HL-60 (cell line): Measurements from ENCODE around the gene KLHL13.
"Not testable (repeated sequence)": the region's sequence is repeated elsewhere in the genome, so short reads cannot be mapped to it uniquely, and the experiment has no call there.

ENCODE experiments used
- DNase-seq, 2 experiments: peaks; one replicate each; pipeline ENCODE4 v3.0.0-alpha.2; 2010 to 2020; ENCODE audit warnings: low read depth in 1 of 2, low spot score in 1 of 2
- H3K27ac ChIP-seq: fragments of 250-450 bp; sonication (Bioruptor Pico); replicated peaks from 2 replicates; pipeline ENCODE4 v1.5.1; 2020; ENCODE audit warnings: mild to moderate bottlenecking, moderate library complexity
- H3K27me3 ChIP-seq: fragments of 250-450 bp; sonication (Bioruptor Pico); 2 replicates; pipeline ENCODE4 v1.5.1; 2021; ENCODE audit warnings: mild to moderate bottlenecking, moderate library complexity; ENCODE audit not compliant: insufficient read depth, poor library complexity, severe bottlenecking
- H3K4me3 ChIP-seq: replicated peaks from 2 replicates; pipeline ENCODE4 v1.5.1; 2011; ENCODE audit warnings: mild to moderate bottlenecking, control low read depth, low read length; ENCODE audit not compliant: insufficient read depth
- CTCF ChIP-seq: IDR thresholded peaks from one replicate; pipeline ENCODE4 v1.5.1; 2011; ENCODE audit warnings: low read length, control low read depth, inconsistent platforms; ENCODE audit not compliant: insufficient read depth
- GABPA ChIP-seq: IDR thresholded peaks from 2 replicates; pipeline ENCODE4 v1.6.1; 2012; ENCODE audit warnings: low read depth
- POLR2AphosphoS5 ChIP-seq: IDR thresholded peaks from 2 replicates; pipeline ENCODE4 v1.6.1; 2012; ENCODE audit warnings: low read depth
- SPI1 ChIP-seq: IDR thresholded peaks from 2 replicates; pipeline ENCODE4 v1.6.1; 2012; ENCODE audit warnings: low read depth, mild to moderate bottlenecking, borderline replicate concordance
- TF ChIP-seq, protein P1 (sequence below): IDR thresholded peaks from 2 replicates; pipeline ENCODE4 v1.6.1; 2012; ENCODE audit warnings: low read depth; ENCODE audit not compliant: insufficient replicate concordance

The KLHL13 gene

DNA sequence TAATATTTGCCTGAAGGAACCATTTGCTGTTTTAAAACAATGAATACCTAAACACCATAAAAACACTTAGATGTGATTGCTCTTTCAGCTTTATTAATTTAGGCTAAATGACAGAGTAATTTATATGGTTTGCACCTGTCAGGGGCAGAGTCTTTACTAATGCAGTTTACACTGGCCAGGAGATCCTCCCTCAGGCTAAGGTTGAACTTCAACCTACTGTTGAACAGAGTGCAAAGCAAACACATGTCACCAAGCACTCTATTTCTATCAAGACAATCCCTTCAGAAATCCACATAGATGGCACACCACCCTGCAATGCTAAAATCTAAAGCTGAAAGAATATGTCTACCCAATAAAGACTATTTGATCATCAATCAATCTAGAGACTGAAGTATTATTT, 147.3 kb downstream of the KLHL13 start:
- Histone ChIP-seq H3K4me3 (no peak overlapping the region), H3K27ac (no peak overlapping the region), H3K27me3 (no peaks in the 10 kb centered on the region)
- TF ChIP-seq SPI1 (no peak), GABPA (no peak), POLR2AphosphoS5 (no peak), CTCF (no peak)
- TF ChIP-seq, protein P1, sequence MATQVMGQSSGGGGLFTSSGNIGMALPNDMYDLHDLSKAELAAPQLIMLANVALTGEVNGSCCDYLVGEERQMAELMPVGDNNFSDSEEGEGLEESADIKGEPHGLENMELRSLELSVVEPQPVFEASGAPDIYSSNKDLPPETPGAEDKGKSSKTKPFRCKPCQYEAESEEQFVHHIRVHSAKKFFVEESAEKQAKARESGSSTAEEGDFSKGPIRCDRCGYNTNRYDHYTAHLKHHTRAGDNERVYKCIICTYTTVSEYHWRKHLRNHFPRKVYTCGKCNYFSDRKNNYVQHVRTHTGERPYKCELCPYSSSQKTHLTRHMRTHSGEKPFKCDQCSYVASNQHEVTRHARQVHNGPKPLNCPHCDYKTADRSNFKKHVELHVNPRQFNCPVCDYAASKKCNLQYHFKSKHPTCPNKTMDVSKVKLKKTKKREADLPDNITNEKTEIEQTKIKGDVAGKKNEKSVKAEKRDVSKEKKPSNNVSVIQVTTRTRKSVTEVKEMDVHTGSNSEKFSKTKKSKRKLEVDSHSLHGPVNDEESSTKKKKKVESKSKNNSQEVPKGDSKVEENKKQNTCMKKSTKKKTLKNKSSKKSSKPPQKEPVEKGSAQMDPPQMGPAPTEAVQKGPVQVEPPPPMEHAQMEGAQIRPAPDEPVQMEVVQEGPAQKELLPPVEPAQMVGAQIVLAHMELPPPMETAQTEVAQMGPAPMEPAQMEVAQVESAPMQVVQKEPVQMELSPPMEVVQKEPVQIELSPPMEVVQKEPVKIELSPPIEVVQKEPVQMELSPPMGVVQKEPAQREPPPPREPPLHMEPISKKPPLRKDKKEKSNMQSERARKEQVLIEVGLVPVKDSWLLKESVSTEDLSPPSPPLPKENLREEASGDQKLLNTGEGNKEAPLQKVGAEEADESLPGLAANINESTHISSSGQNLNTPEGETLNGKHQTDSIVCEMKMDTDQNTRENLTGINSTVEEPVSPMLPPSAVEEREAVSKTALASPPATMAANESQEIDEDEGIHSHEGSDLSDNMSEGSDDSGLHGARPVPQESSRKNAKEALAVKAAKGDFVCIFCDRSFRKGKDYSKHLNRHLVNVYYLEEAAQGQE: no peak
- DNase-seq: no peak

DNA sequence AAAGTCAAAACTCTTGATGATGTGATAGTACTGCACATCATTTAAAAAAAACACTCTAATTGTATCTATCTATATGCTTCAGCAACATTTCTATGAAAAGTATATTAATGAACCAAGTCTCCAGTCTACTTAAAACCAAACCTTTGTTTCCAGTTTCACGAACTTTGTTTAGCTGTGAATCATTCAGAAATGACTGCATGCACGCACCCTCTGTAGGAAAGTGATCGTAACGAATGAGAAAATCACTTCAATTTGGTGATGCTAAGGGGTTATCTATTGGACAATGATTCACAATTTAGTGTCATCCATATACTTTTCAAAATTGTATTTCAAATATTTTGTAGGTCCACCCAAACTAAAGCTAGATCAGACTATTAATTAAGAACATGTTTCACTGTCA, 157.6 kb downstream of the KLHL13 start:
- Histone ChIP-seq H3K27me3 (no peaks in the 10 kb centered on the region), H3K27ac (no peak overlapping the region), H3K4me3 (no peak overlapping the region)
- TF ChIP-seq POLR2AphosphoS5: no peak
- DNase-seq: no peak

DNA sequence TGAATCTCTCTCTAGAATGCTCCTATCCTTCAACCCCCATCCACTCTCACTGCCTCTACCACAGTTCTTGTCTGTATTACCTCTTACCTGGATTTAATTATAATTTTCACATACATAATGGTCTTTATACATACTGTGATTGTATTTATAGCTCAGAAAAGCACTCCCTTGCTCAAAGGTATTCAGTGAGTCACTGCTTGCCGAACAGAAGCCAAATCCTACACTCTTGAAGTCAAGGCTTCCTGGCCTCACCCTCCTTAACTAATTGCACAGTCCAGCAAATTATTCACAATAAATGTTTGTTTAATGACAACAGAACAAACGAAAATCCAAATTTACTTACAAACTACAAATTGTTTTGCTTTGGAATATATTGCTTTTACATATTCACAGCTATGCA, 159.5 kb downstream of the KLHL13 start:
- no peak overlapping the region for H3K4me3 ChIP-seq
- no peak for DNase-seq
- no peaks in the 10 kb centered on the region for H3K27me3 ChIP-seq
- TF ChIP-seq, protein P1: no peak
- TF ChIP-seq GABPA: no peak
- TF ChIP-seq POLR2AphosphoS5: no peak
- no peak for TF ChIP-seq CTCF
- no peak for TF ChIP-seq SPI1
- H3K27ac ChIP-seq: no peak overlapping the region

GRCh38 chrX:117939296-117939695, 177.3 kb downstream of the KLHL13 start:
- not testable (repeated sequence) for H3K27ac ChIP-seq, DNase-seq, H3K4me3 ChIP-seq, H3K27me3 ChIP-seq

DNA sequence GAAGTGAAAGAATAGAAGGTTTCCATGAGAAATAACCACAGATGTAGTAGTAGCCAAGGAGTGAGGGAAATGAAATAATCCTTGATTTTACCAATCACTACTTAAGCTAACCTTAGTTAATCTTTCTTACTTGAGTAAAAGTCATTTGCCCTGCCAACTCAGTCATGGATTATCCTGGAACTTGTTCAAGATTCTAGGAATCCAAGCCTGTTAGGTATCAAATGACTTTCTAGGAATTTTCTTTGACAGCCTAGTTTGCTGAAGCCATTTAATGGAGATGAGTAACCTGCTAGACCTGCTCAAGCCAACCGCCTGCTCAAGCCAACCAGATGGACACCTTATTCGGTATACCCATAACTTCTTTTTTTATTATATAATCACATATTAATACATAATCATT, 180.5 kb downstream of the KLHL13 start:
- Histone ChIP-seq H3K27ac (no peak overlapping the region), H3K4me3 (no peak overlapping the region), H3K27me3 (no peaks in the 10 kb centered on the region)
- TF ChIP-seq SPI1 (no peak), GABPA (no peak), POLR2AphosphoS5 (no peak), CTCF (no peak)
- TF ChIP-seq, protein P1: no peak
- DNase-seq: no peak

DNA sequence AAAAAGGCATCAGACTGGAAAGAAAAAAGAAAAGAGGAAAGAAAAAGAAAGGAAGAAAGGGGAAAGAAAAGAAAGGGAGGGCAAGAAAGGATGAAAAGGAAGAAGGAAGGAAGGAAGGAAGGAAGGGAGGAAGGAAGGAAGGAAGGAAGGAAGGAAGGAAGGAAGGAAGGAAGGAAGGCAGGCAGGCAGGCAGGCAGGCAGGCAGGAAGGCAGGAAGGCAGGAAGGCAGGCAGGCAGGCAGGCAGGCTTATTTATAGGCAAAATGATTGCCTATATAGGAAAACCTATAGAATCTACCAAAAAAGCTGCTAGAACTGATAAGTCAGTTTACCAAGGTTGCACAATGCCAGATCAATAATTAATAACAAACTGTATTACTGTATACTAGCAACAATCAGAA, 186.5 kb downstream of the KLHL13 start:
- not testable (repeated sequence) for H3K27ac ChIP-seq, H3K4me3 ChIP-seq, H3K27me3 ChIP-seq, DNase-seq
